Measurements from ENCODE around the gene NUTM2F.
A peak's percentile ranks its signal among the peaks of the same experiment; 100 is the strongest.
"Not testable (repeated sequence)": the region's sequence is repeated elsewhere in the genome, so short reads cannot be mapped to it uniquely, and the experiment has no call there.

Gene NUTM2F

GRCh38 chr9:94315034-94315984 is 13.1 kb downstream of the NUTM2F start:
- not testable (repeated sequence) for DNase-seq

GRCh38 chr9:94303321-94303720 is 25.1 kb downstream of the NUTM2F start:
- DNase-seq, result no peak

- DNase-seq, result no peak
Observed at GRCh38 chr9:94302426-94302825, 26.0 kb downstream of the NUTM2F start.

GRCh38 chr9:94301583-94301982 is 26.9 kb downstream of the NUTM2F start:
- DNase-seq, result no peak

- DNase-seq, result no peak
Observed at GRCh38 chr9:94300470-94301301, 27.8 kb downstream of the NUTM2F start.

- no peak for DNase-seq
Observed at GRCh38 chr9:94298949-94299599, 29.4 kb downstream of the NUTM2F start.

GRCh38 chr9:94289691-94290090 is 38.8 kb downstream of the NUTM2F start:
- no peak for DNase-seq

GRCh38 chr9:94287877-94288513 is 40.4 kb downstream of the NUTM2F start:
- DNase-seq, result no peak

GRCh38 chr9:94286116-94286515 is 42.3 kb downstream of the NUTM2F start:
- DNase-seq, result no peak

GRCh38 chr9:94281101-94281500 is 47.3 kb downstream of the NUTM2F start:
- no peak for DNase-seq

GRCh38 chr9:94280409-94280989 is 47.9 kb downstream of the NUTM2F start:
- no peak for DNase-seq

GRCh38 chr9:94277885-94278536 is 50.4 kb downstream of the NUTM2F start:
- DNase-seq, result no peak

- DNase-seq, result not testable (repeated sequence)
Observed at GRCh38 chr9:94277029-94277428, 51.4 kb downstream of the NUTM2F start.

- DNase-seq, result no peak
Observed at GRCh38 chr9:94270009-94270408, 58.4 kb downstream of the NUTM2F start.

- DNase-seq, result peak; percentile 60 to 89
Observed at GRCh38 chr9:94269264-94269663, 59.2 kb downstream of the NUTM2F start.
